Measurements from ENCODE around the gene CDC6.

Gene CDC6

GRCh38 chr17:40341808-40342503, 54.3 kb downstream of the CDC6 start:
- FAIRE-seq: no peak

- FAIRE-seq: no peak
Observed at GRCh38 chr17:40342504-40343218, 55.0 kb downstream of the CDC6 start.

GRCh38 chr17:40343219-40344119, 55.8 kb downstream of the CDC6 start:
- FAIRE-seq: no peak

GRCh38 chr17:40344421-40345160, 56.9 kb downstream of the CDC6 start:
- no peak for FAIRE-seq

GRCh38 chr17:40345161-40345993, 57.7 kb downstream of the CDC6 start:
- FAIRE-seq: no peak

- FAIRE-seq: no peak
Observed at GRCh38 chr17:40345994-40346764, 58.5 kb downstream of the CDC6 start.

- FAIRE-seq: no peak
Observed at GRCh38 chr17:40346765-40347158, 59.1 kb downstream of the CDC6 start.

- FAIRE-seq: no peak
Observed at GRCh38 chr17:40347319-40348135, 59.8 kb downstream of the CDC6 start.

GRCh38 chr17:40348136-40348504, 60.4 kb downstream of the CDC6 start:
- no peak for FAIRE-seq

GRCh38 chr17:40348562-40349476, 61.1 kb downstream of the CDC6 start:
- no peak for FAIRE-seq

- no peak for FAIRE-seq
Observed at GRCh38 chr17:40349477-40349894, 61.8 kb downstream of the CDC6 start.

- FAIRE-seq: no peak
Observed at GRCh38 chr17:40349895-40350688, 62.4 kb downstream of the CDC6 start.

- FAIRE-seq: no peak
Observed at GRCh38 chr17:40350689-40351358, 63.1 kb downstream of the CDC6 start.

GRCh38 chr17:40351359-40352236, 63.9 kb downstream of the CDC6 start:
- no peak for FAIRE-seq

- FAIRE-seq: no peak
Observed at GRCh38 chr17:40352237-40352778, 64.6 kb downstream of the CDC6 start.

- no peak for FAIRE-seq
Observed at GRCh38 chr17:40352779-40353394, 65.2 kb downstream of the CDC6 start.
